LNCAP (cell line): Measurements from ENCODE around the gene ZNF181.

Experiments used
- CTCF ChIP-seq: fragments of 450-650 bp; IDR thresholded peaks from 2 replicates; pipeline ENCODE4 v1.5.1; 2017; ENCODE audit warnings: mild to moderate bottlenecking

Gene ZNF181

GRCh38 chr19:34711890-34712289 is 22.2 kb upstream of the ZNF181 start:
- TF ChIP-seq CTCF, result no peak

GRCh38 chr19:34712395-34713261 is 21.4 kb upstream of the ZNF181 start:
- TF ChIP-seq CTCF, result peak; percentile 63

GRCh38 chr19:34713262-34713637 is 20.8 kb upstream of the ZNF181 start:
- no peak for TF ChIP-seq CTCF

- TF ChIP-seq CTCF, result no peak
Observed at GRCh38 chr19:34715357-34715756, 18.7 kb upstream of the ZNF181 start.

GRCh38 chr19:34722353-34722752 is 11.7 kb upstream of the ZNF181 start:
- TF ChIP-seq CTCF, result no peak

- TF ChIP-seq CTCF, result no peak
Observed at GRCh38 chr19:34725400-34725799, 8.6 kb upstream of the ZNF181 start.

- no peak for TF ChIP-seq CTCF
Observed at GRCh38 chr19:34731019-34731829, 2.8 kb upstream of the ZNF181 start.
